ENCODE measurements around the gene RNF213.

Gene RNF213

DNA sequence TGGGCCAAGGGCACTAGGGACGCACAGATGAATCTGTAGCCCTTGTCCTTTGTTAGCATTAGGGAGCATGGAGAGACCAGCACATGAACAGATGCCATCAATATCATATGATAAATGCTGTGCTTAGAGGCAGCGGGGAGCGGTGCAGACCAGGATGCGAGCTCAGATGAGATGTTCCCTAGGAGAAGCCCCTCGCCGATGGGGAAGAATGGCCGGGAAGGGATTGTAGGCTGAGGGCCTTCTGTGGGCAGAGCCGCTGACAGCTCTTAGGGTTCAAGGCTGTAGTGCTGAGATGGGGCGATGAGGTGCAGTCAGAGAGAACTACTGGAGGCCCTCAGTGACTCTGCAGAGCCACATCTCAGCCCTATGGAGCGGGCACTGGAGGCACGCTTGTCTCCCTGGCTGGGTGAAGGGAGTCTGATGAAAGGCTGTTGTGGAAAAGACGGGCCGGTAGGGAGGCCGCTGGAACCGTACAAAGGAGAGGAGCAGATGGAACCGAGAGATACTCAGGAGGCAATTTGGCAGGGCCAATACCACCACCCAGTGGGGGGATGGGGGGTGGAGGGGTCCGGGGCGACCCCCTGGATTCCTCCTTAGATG, 88.0 kb downstream of the RNF213 start:
- Histone ChIP-seq H3K27me3 (ENCODE audit: insufficient read depth, poor library complexity, severe bottlenecking) (no peaks in the 10 kb centered on the region), H3K4me3 (replicated peaks; ENCODE audit: insufficient read depth, low read length) (no peak overlapping the region), H3K27ac (replicated peaks) (no peak overlapping the region)
- no peak for DNase-seq (ENCODE audit: low read depth in 1 of 2, low spot score in 1 of 2)
- TF ChIP-seq GABPA (IDR thresholded peaks at IDR 0.05; ENCODE audit: low read depth) (no peak), SPI1 (IDR thresholded peaks at IDR 0.05; ENCODE audit: borderline replicate concordance, low read depth) (no peak), POLR2AphosphoS5 (IDR thresholded peaks at IDR 0.05; ENCODE audit: low read depth) (no peak)
- TF ChIP-seq, protein P1, sequence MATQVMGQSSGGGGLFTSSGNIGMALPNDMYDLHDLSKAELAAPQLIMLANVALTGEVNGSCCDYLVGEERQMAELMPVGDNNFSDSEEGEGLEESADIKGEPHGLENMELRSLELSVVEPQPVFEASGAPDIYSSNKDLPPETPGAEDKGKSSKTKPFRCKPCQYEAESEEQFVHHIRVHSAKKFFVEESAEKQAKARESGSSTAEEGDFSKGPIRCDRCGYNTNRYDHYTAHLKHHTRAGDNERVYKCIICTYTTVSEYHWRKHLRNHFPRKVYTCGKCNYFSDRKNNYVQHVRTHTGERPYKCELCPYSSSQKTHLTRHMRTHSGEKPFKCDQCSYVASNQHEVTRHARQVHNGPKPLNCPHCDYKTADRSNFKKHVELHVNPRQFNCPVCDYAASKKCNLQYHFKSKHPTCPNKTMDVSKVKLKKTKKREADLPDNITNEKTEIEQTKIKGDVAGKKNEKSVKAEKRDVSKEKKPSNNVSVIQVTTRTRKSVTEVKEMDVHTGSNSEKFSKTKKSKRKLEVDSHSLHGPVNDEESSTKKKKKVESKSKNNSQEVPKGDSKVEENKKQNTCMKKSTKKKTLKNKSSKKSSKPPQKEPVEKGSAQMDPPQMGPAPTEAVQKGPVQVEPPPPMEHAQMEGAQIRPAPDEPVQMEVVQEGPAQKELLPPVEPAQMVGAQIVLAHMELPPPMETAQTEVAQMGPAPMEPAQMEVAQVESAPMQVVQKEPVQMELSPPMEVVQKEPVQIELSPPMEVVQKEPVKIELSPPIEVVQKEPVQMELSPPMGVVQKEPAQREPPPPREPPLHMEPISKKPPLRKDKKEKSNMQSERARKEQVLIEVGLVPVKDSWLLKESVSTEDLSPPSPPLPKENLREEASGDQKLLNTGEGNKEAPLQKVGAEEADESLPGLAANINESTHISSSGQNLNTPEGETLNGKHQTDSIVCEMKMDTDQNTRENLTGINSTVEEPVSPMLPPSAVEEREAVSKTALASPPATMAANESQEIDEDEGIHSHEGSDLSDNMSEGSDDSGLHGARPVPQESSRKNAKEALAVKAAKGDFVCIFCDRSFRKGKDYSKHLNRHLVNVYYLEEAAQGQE (IDR thresholded peaks at IDR 0.05; ENCODE audit: insufficient replicate concordance, low read depth) = no peak
- TF ChIP-seq, protein P2, sequence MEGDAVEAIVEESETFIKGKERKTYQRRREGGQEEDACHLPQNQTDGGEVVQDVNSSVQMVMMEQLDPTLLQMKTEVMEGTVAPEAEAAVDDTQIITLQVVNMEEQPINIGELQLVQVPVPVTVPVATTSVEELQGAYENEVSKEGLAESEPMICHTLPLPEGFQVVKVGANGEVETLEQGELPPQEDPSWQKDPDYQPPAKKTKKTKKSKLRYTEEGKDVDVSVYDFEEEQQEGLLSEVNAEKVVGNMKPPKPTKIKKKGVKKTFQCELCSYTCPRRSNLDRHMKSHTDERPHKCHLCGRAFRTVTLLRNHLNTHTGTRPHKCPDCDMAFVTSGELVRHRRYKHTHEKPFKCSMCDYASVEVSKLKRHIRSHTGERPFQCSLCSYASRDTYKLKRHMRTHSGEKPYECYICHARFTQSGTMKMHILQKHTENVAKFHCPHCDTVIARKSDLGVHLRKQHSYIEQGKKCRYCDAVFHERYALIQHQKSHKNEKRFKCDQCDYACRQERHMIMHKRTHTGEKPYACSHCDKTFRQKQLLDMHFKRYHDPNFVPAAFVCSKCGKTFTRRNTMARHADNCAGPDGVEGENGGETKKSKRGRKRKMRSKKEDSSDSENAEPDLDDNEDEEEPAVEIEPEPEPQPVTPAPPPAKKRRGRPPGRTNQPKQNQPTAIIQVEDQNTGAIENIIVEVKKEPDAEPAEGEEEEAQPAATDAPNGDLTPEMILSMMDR (IDR thresholded peaks at IDR 0.05; ENCODE audit: insufficient read depth, low read length) = no peak

DNA sequence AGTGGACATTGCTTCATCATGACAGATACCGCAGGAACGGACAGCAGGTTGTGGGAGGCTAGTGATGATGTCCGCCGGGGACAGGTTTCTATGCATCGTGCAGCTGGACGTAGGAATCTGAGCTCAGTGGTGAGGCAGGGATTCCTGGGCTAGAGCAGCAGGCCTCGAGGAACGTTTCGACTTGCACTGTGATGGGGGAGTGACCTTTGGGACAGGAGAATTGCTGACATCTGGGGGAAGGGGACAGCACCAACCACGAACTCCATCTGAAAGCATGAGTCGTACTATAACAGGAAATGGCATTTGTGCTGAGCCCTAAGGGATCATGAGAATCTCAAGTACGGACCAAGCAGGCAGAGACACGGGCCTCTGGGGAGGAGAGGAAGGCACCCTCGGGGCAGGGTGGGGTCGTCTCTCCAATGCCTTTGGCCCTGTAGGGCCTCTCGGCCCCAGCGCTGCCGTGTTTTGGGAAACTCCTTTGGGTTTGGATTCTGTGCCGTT, 88.5 kb downstream of the RNF213 start:
- Histone ChIP-seq H3K4me3 (replicated peaks; ENCODE audit: insufficient read depth, low read length) (no peak overlapping the region), H3K27me3 (ENCODE audit: insufficient read depth, poor library complexity, severe bottlenecking) (no peaks in the 10 kb centered on the region), H3K27ac (replicated peaks) (no peak overlapping the region)
- DNase-seq (ENCODE audit: low read depth in 1 of 2, low spot score in 1 of 2) = no peak
- TF ChIP-seq SPI1 (IDR thresholded peaks at IDR 0.05; ENCODE audit: borderline replicate concordance, low read depth) (no peak), POLR2AphosphoS5 (IDR thresholded peaks at IDR 0.05; ENCODE audit: low read depth) (no peak), GABPA (IDR thresholded peaks at IDR 0.05; ENCODE audit: low read depth) (no peak)
- TF ChIP-seq, protein P2 (IDR thresholded peaks at IDR 0.05; ENCODE audit: insufficient read depth, low read length) = no peak
- TF ChIP-seq, protein P1 (IDR thresholded peaks at IDR 0.05; ENCODE audit: insufficient replicate concordance, low read depth) = no peak

DNA sequence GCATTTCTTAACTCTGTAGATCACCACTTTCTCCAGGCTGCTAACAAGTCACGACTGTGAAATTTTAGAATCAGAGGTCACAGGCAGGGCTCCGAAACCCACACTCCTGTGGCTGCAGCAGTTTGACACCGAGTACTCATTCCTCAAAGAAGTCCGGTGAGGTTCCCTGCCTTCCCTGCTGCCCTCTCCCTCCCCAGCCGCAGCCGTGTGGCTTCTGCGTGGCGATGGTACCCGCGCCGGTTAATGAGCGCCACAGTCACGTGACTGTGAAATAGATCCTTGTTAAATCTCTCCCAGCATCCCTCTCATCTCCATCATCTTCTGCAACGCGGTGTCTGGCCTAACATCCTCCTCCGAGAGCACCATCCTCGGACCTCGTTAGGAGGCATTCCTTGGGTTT, 89.1 kb downstream of the RNF213 start:
- Histone ChIP-seq H3K27ac (replicated peaks) (no peak overlapping the region), H3K27me3 (ENCODE audit: insufficient read depth, poor library complexity, severe bottlenecking) (no peaks in the 10 kb centered on the region), H3K4me3 (replicated peaks; ENCODE audit: insufficient read depth, low read length) (no peak overlapping the region)
- no peak for DNase-seq (ENCODE audit: low read depth in 1 of 2, low spot score in 1 of 2)
- TF ChIP-seq, protein P1 (IDR thresholded peaks at IDR 0.05; ENCODE audit: insufficient replicate concordance, low read depth) = no peak
- TF ChIP-seq, protein P2 (IDR thresholded peaks at IDR 0.05; ENCODE audit: insufficient read depth, low read length) = no peak
- no peak for TF ChIP-seq SPI1 (IDR thresholded peaks at IDR 0.05; ENCODE audit: borderline replicate concordance, low read depth)
- TF ChIP-seq GABPA (IDR thresholded peaks at IDR 0.05; ENCODE audit: low read depth) = no peak
- TF ChIP-seq POLR2AphosphoS5 (IDR thresholded peaks at IDR 0.05; ENCODE audit: low read depth) = no peak
